Progenitor cell of endocrine pancreas (in vitro differentiated cells): Measurements from ENCODE around the gene POGLUT2. TPM values are rescaled to one million over a fixed set of nuclear protein-coding genes. Genes with fewer than 3 reads are reported as not detected.

Source experiments
- DNase-seq: peaks from one replicate; pipeline ENCODE4 v3.0.0; 2021; ENCODE audit warnings: low spot score; ENCODE audit not compliant: unreplicated experiment
- H3K27ac Mint-ChIP-seq: 2 replicates; pipeline ENCODE4 v1.8.0; 2021; ENCODE audit warnings: mild to moderate bottlenecking, moderate library complexity, mixed read lengths
- H3K27me3 Mint-ChIP-seq: 2 replicates; pipeline ENCODE4 v1.8.0; 2021; ENCODE audit warnings: mixed read lengths
- H3K36me3 Mint-ChIP-seq: 2 replicates; pipeline ENCODE4 v1.8.0; 2022; ENCODE audit warnings: mixed read lengths; ENCODE audit not compliant: insufficient read depth
- H3K4me1 Mint-ChIP-seq: 2 replicates; pipeline ENCODE4 v1.8.0; 2021; ENCODE audit warnings: low read depth, mixed read lengths
- H3K4me3 Mint-ChIP-seq: 2 replicates; pipeline ENCODE4 v1.8.0; 2021; ENCODE audit warnings: low read depth, mild to moderate bottlenecking, moderate library complexity, mixed read lengths
- H3K9me3 Mint-ChIP-seq: 2 replicates; pipeline ENCODE4 v1.8.0; 2021; ENCODE audit warnings: low read depth, mixed read lengths
- CTCF ChIP-seq: fragments of 200-600 bp; sonication (generic); IDR thresholded peaks from one replicate; pipeline ENCODE4 v1.5.0; 2021; ENCODE audit warnings: antibody characterized with exemption, mild to moderate bottlenecking; ENCODE audit not compliant: unreplicated experiment
- total RNA-seq: library from RNA; stranded (reverse); gene quantifications from 2 replicates; pipeline ENCODE4 v1.2.1, GENCODE V29; 2021

POGLUT2 gene
- total RNA-seq, 1 donor from 2014 or later, result 20.2 TPM

DNA sequence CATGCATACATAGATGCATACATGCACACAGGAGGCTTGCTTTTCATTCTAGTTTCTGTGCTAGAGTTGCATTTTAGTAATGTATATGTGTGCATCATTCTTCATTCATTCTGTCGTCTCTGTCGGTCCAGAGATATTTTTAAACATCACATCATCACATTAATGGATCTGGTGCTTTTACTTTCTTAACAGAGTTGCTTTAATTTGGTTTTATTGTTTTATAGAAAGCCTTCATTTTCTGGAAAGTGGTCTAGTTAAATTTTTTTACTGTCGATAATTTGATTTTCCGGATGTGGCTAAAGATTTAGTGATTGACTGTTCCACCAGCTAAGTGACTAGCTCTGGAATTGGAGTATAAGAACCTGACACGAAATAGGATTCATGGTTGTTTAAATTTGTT lies 17.0 kb upstream of the POGLUT2 start:
- Mint-ChIP-seq H3K4me3 (no peak overlapping the region), H3K4me1 (peaks cover 12% of the 10 kb centered on the region), H3K36me3 (peaks cover 8% of the 10 kb centered on the region), H3K27me3 (no peaks in the 10 kb centered on the region), H3K9me3 (no peaks in the 10 kb centered on the region), H3K27ac (no peak overlapping the region)
- DNase-seq, result no peak
- no peak for TF ChIP-seq CTCF

DNA sequence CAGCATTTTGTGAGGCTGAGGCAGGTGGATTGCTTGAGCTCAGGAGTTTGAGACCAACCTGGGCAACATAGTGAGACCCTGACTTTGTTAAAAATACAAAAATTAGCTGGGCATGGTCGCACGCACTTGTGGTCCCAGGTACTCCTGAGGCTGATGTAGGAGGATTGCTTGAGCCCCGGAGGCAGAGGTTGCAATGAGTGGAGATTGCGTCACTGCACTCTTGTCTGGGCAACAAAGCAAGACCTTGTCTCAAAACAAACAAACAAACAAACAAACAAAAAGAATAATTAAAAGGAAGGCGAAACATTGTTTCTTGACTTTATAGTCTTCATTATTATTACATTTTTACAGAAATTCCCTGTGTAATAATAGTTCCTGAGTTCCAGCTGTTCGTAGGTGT lies 16.0 kb upstream of the POGLUT2 start:
- H3K27ac Mint-ChIP-seq, result no peak overlapping the region
- no peaks in the 10 kb centered on the region for H3K27me3 Mint-ChIP-seq
- no peak overlapping the region for H3K4me3 Mint-ChIP-seq
- DNase-seq, result no peak
- H3K9me3 Mint-ChIP-seq, result peaks cover 3% of the 10 kb centered on the region
- peaks cover 12% of the 10 kb centered on the region for H3K4me1 Mint-ChIP-seq
- TF ChIP-seq CTCF, result no peak
- peaks cover 10% of the 10 kb centered on the region for H3K36me3 Mint-ChIP-seq

DNA sequence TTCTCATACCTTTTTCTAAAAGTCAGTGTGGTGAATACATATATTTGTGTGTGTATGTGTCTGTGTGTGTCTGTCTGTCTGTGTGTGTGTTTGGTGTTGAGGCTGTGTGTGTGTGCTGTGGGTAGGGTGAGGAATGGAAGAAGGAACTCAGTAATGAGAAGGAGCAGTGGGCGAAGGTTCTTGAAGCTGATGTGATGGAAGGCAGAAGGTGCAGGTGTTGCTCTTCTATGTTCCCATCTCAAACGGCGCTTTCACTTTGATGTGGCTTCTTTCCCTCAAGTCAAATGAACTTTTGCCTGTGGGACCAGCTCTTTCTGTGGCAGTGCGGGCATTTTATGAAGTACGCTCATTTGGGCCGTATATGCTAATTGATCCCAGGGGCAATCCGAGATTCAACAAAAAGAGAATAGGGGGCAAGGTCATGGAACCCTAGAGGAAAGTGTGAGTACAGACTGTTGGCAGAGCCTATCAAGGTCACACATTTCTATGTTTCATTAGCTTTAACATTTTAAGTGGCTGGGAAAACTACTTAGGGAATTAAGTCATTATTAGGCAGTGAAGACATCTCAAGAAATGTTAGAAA lies 15.3 kb upstream of the POGLUT2 start:
- Mint-ChIP-seq H3K4me3 (no peak overlapping the region), H3K36me3 (peaks cover 10% of the 10 kb centered on the region), H3K27ac (peak overlapping the region; percentile 3), H3K4me1 (peaks cover 12% of the 10 kb centered on the region), H3K9me3 (peaks cover 3% of the 10 kb centered on the region), H3K27me3 (no peaks in the 10 kb centered on the region)
- no peak for TF ChIP-seq CTCF
- no peak for DNase-seq

DNA sequence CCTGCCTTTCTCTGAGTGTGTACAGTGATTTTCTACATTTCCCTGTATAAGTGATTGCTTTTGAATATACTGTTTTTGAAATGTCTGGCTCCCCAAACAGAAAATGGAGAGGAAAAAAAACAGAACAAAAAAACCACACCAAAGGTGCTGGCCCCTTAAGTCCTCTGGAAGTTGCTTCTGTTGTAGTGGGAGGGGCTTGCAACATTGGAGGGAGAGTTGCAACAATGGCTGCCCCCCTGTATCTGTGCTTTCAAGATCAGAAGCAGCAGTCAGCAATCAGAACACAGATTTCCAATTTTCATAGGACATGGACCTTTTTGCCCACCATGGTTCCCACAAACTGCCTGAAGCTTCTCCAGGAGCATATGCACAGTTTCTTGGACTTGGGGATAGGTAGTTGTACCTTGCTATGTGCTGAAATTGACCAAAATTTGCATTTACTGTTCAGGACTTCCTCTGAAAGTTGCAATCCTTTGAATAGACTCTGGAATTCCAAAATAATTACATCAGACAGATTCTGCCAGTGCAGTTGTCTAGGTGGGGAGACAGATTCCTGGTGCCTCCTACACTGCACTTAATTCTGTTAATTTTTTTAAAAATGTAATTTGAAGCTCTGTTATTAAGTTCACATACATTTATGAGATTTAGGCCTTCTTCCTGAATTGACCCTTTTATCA lies 14.0 kb upstream of the POGLUT2 start:
- Mint-ChIP-seq H3K27me3 (no peaks in the 10 kb centered on the region), H3K9me3 (peaks cover 3% of the 10 kb centered on the region), H3K4me3 (no peak overlapping the region), H3K4me1 (peaks cover 2% of the 10 kb centered on the region), H3K27ac (no peak overlapping the region), H3K36me3 (peaks cover 11% of the 10 kb centered on the region)
- no peak for TF ChIP-seq CTCF
- DNase-seq, result no peak

GRCh38 chr13:102807699-102808098 lies 8.9 kb upstream of the POGLUT2 start:
- peaks cover 7% of the 10 kb centered on the region for H3K9me3 Mint-ChIP-seq
- H3K4me3 Mint-ChIP-seq, result no peak overlapping the region

More at GRCh38 chr13:102807699-102808098, 8.9 kb upstream of the POGLUT2 start:
- DNase-seq, result no peak
- Mint-ChIP-seq H3K36me3 (peaks cover 21% of the 10 kb centered on the region), H3K27ac (no peak overlapping the region), H3K4me1 (no peaks in the 10 kb centered on the region), H3K27me3 (no peaks in the 10 kb centered on the region)
- TF ChIP-seq CTCF, result no peak
